ENCODE results near the gene MAP2K3. TPM values are rescaled to one million over a fixed set of nuclear protein-coding genes. Genes with fewer than 3 reads are reported as not detected.
A peak's percentile ranks its signal among the peaks of the same experiment; 100 is the strongest.

The MAP2K3 gene
- total RNA-seq, 1 experiment from 2014 or later, result 42.1 TPM

GRCh38 chr17:21358682-21359482 lies 74.4 kb downstream of the MAP2K3 start:
- no peaks in the 10 kb centered on the region for H3K9me3 ChIP-seq
- H3K27me3 ChIP-seq, result no peaks in the 10 kb centered on the region
- H3K36me3 ChIP-seq, result no peaks in the 10 kb centered on the region
- no peak overlapping the region for H3K4me3 ChIP-seq
- DNase-seq, result peak; percentile 23

DNA sequence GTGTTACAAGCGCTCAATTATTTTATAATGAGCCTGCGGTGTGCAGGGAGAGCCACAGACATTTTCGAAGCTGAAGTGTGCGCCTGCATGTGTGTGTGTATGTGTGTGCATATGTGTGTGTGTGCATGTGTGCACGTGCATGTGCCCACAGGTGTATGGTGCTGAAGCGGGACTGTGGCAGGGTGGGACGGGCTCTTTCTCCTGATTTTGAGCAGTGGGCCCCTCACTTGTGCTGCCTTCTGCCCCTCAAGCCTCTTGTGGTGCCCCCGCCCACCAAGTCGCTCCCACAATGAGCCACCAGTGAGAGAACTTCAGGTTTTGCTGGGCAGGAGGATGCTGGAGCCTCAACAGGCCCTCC lies 75.0 kb downstream of the MAP2K3 start:
- no peak for DNase-seq
- Histone ChIP-seq H3K27me3 (no peaks in the 10 kb centered on the region), H3K36me3 (no peaks in the 10 kb centered on the region), H3K9me3 (no peaks in the 10 kb centered on the region), H3K4me3 (no peak overlapping the region)

DNA sequence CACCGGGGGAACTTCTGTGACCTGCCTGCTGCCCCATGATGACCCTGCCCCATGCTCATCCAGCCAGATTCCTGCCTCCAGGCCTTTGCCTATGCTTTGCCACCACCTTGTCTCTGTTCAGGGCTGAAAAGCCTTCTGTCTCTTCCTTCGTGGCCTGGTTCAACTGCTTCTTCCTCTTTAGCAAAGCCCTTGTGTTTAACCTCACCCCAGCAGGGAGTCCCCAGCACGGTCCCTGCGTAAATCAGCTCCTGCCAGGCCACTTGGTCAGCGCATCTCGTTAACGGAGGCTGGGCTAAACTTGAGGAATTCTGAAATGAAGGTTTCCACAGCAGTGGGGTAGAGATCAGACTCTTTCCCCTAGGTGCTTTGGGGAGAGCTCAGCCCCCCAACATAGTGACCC lies 75.5 kb downstream of the MAP2K3 start:
- H3K36me3 ChIP-seq, result no peaks in the 10 kb centered on the region
- no peaks in the 10 kb centered on the region for H3K27me3 ChIP-seq
- no peaks in the 10 kb centered on the region for H3K9me3 ChIP-seq
- no peak for DNase-seq
- H3K4me3 ChIP-seq, result no peak overlapping the region

- DNase-seq, result no peak
- H3K27me3 ChIP-seq, result no peaks in the 10 kb centered on the region
- no peaks in the 10 kb centered on the region for H3K36me3 ChIP-seq
- H3K4me3 ChIP-seq, result no peak overlapping the region
- no peaks in the 10 kb centered on the region for H3K9me3 ChIP-seq
Measured at GRCh38 chr17:21361020-21361809, 76.7 kb downstream of the MAP2K3 start.

DNA sequence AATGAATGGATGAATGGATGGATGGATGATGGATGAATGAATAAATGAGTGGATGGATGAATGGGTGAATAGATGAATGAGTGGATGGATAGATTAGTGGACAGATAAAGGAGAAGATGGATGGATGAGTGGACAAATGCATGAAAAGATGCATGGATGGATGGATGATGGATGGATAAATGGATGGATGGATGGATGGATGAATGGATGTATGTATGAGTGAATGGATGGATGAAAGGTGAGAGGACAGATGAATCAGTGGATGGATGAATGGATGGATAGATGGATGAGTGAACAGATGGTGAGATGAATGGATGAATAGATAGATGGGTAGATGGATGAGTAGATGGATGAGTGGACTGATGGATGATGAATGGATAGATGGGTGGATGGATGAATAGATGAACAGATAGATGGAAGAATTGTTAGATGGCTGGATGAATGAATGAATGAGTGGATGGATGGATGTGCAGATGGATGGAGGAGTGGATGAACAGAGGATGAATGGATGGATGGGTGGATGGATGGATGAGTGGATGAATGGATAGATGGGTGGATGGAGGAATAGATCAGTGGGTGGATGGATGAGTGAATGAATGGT lies 77.9 kb downstream of the MAP2K3 start:
- no peak for DNase-seq
- H3K36me3 ChIP-seq, result no peaks in the 10 kb centered on the region
- H3K9me3 ChIP-seq, result no peaks in the 10 kb centered on the region
- H3K4me3 ChIP-seq, result no peak overlapping the region
- H3K27me3 ChIP-seq, result no peaks in the 10 kb centered on the region

DNA sequence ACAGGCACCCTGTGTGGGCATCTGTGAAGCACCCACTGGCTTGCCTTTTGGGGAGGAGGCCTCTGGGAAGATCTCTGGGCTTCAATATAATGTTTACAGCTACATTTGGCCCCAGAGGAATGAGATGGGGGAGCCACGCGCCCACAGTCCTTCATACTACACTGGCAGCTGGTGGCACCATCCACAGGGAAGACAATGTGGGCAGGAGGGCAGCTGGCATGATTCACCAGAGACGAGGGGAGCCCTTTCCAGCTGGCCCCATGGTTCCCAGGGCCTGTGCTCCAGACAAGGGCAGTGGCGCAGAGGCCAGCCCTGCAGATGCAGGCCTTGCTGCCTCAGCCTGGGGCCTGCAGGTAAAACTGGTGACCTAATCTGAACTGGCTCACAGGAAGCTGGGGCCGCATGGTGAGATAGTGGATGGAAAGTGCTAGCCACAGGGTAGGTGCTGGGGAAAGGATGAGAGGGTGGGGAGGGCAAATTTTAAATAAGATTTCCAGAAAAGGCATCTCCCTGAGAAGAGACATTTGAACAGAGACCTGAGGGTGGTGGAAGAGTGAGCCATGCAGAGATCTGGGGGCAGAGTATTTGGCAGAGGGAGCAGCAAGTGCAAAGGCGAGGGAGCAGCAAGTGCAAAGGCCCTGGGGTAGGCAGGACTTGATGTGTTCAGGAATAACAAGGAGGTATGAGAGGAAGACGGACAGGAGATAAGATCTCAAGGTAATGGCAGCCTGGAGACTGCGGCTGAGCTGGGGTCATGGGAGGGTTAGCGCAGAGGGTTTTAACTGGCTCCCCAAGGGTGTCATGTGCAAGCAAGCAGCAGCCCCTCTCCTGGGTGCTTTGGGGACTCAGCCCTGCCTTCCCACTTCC lies 79.5 kb downstream of the MAP2K3 start:
- DNase-seq, result no peak
- H3K36me3 ChIP-seq, result no peaks in the 10 kb centered on the region
- no peaks in the 10 kb centered on the region for H3K9me3 ChIP-seq
- no peaks in the 10 kb centered on the region for H3K27me3 ChIP-seq
- H3K4me3 ChIP-seq, result no peak overlapping the region

Other genes starting within 250 kb of the MAP2K3 start
- gene USP22, start 241.7 kb upstream of the MAP2K3 start, total RNA-seq (2014; rRNA removed; shearing (Covaris generic); ENCODE audit: low replicate concordance), result 164 and 188 TPM in 2 replicates
- 16.5 and 19.7 TPM in 2 replicates for gene DHRS7B, start 157.7 kb upstream of the MAP2K3 start, total RNA-seq (2014; rRNA removed; shearing (Covaris generic); ENCODE audit: low replicate concordance)
- 13.9 and 18.9 TPM in 2 replicates for gene TMEM11, start 70.5 kb upstream of the MAP2K3 start, total RNA-seq (2014; rRNA removed; shearing (Covaris generic); ENCODE audit: low replicate concordance)
- gene NATD1, start 31.3 kb upstream of the MAP2K3 start, total RNA-seq (2014; rRNA removed; shearing (Covaris generic); ENCODE audit: low replicate concordance), result 0.36 TPM in 1 of 2 replicates, not detected in the other
- 5.2 and 5.6 TPM in 2 replicates for gene KCNJ12, start 91.6 kb downstream of the MAP2K3 start, total RNA-seq (2014; rRNA removed; shearing (Covaris generic); ENCODE audit: low replicate concordance)